ENCODE data around the gene PDCD11.

GRCh38 chr10:103474077-103474476 is 77.7 kb downstream of the PDCD11 start:
- TF ChIP-seq, protein P1, sequence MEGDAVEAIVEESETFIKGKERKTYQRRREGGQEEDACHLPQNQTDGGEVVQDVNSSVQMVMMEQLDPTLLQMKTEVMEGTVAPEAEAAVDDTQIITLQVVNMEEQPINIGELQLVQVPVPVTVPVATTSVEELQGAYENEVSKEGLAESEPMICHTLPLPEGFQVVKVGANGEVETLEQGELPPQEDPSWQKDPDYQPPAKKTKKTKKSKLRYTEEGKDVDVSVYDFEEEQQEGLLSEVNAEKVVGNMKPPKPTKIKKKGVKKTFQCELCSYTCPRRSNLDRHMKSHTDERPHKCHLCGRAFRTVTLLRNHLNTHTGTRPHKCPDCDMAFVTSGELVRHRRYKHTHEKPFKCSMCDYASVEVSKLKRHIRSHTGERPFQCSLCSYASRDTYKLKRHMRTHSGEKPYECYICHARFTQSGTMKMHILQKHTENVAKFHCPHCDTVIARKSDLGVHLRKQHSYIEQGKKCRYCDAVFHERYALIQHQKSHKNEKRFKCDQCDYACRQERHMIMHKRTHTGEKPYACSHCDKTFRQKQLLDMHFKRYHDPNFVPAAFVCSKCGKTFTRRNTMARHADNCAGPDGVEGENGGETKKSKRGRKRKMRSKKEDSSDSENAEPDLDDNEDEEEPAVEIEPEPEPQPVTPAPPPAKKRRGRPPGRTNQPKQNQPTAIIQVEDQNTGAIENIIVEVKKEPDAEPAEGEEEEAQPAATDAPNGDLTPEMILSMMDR (IDR thresholded peaks at IDR 0.05; ENCODE audit: low read depth, low read length, missing input control): no peak
- TF ChIP-seq FOXA1 (IDR thresholded peaks at IDR 0.05): no peak
- TF ChIP-seq, protein P2, sequence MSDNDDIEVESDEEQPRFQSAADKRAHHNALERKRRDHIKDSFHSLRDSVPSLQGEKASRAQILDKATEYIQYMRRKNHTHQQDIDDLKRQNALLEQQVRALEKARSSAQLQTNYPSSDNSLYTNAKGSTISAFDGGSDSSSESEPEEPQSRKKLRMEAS (IDR thresholded peaks at IDR 0.05): no peak

All from liver (tissue), 2 donors.